GM21723 (cell line): ENCODE measurements around the gene PLCL1.
"Not testable (repeated sequence)": the region's sequence is repeated elsewhere in the genome, so short reads cannot be mapped to it uniquely, and the experiment has no call there.

Source experiments
- ATAC-seq: cut with Tn5 transposase; IDR thresholded peaks from one replicate; pipeline ENCODE4 v1.9.1; 2021; ENCODE audit warnings: mild to moderate bottlenecking, moderate library complexity; ENCODE audit not compliant: unreplicated experiment

Gene PLCL1

GRCh38 chr2:197992482-197993133 lies 188.2 kb downstream of the PLCL1 start:
- ATAC-seq = peak; percentile 90

- ATAC-seq = no peak
These were observed 189.0 kb downstream of the PLCL1 start for GRCh38 chr2:197993363-197993762.

DNA sequence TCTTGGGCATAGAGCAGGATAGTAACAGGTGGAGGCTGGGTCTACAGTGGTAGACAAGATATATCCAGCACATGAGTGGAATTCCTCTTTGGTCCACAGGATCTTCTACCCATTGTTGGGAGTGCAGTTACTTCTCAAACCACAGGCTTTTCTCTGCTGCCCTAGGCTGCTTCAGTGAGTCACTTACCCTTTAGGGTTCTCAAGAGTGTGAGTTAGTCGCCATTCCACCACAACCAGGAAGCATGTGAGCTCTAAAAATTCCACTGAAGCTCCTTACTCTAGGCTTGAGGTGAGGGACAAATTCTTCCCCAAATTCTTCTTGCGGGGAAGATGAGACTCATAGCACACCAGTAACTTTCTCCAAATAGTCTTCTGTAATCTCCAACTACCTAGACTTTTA lies 189.4 kb downstream of the PLCL1 start:
- ATAC-seq = no peak

- no peak for ATAC-seq
These were observed 190.4 kb downstream of the PLCL1 start for GRCh38 chr2:197994751-197995150.

DNA sequence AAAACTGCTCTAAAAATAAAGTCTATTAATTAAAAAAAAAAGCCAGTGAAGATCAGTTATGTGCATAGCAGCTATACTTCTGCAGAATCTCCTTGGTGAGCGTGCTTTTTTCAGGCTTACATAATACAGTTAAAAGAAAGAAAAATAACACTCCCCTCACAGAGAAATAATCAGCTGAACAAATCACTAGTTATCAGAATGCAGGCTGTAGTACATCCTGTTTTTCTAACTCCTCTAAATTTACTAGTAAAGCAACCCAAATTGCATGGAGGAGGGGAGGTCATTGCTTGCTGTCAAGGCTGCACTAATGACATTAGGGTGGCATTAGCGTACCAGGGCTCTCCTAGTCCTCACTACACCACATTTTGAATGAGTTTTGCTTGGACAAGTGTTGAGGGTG lies 192.2 kb downstream of the PLCL1 start:
- no peak for ATAC-seq

DNA sequence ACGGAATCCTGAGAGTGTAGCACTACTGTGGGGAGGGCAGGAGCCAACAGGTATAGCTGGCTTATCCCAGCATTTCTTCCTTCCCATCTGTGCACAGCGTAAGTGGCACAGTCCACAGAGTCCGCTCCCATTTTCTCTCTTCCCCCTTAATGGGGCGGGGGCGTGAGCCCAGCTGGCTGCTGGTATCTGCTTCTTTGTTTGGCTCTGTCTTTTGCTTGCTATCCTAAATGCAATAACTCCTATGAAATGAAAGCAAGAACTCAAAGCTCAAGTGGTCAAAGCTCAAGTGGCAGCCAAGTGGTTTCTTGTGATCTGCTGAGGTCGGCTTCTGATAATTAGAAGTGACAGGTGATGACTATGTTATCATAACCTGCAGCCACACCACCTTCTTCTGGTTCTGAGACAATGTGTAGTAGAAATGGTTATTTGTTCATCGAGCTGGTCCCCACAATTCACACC lies 192.7 kb downstream of the PLCL1 start:
- ATAC-seq = no peak

DNA sequence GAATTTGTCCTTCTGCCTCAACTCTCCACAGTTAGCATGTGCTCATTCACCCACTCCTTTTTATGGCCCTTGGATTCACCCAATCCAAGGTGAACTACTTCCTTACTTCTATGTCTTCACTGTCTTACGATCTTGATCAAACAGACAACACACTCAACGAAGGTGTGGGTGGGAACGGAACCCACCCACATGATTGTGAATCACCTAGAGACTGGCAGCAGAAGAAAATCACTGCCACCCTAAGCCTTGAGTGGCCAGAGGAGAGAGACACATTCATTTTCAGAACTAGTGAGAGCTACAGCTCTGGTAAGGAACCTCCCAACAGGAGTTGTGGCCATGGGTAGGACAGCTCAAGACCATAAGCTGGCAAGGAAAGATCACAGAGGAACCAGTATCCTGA lies 194.3 kb downstream of the PLCL1 start:
- ATAC-seq = no peak

GRCh38 chr2:198000417-198000816 lies 196.0 kb downstream of the PLCL1 start:
- no peak for ATAC-seq

- ATAC-seq = no peak
These were observed 199.8 kb downstream of the PLCL1 start for GRCh38 chr2:198004173-198004572.

DNA sequence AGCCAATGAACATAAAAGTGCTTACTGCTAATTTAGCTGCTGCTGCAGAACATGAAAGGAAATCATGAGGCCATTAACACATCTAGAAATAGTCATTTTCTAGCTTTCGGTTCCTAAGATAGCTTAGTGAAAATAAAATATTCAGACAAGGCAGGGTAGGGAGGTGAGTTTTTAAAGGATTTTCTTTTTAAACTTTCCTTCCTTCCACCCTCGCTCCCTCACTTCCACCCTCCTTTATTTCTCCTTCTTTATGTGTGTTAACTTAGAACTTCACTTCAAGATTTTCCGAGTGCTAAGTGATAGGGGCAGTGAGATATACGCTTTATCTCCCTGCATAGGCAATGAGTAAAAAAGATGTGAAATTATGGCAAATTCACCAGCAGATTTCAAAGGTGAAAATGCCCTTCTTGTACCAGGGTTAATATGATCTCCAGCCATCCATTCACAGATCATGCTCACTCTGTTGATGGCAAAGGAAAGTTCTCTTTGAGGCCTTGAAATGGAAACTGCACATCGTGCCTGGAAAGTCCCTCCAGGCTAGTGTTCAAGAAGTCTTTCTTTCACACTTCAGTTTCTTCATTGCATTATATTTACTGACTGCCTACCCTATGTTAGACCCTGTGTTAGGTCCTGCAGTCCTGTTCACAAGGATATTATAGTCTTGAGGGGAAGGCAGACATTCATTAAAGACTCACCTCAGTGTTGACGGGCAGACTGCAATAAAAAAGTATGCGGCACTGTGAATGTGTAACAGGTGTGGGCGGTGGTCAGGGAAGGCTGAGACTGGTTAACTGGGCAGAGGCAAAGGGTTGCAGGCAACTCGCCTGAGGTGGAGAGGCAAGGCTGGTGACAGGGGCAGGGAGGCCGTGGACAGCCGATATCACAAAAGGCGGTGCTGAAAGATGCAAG lies 200.8 kb downstream of the PLCL1 start:
- peak; percentile 85 for ATAC-seq

DNA sequence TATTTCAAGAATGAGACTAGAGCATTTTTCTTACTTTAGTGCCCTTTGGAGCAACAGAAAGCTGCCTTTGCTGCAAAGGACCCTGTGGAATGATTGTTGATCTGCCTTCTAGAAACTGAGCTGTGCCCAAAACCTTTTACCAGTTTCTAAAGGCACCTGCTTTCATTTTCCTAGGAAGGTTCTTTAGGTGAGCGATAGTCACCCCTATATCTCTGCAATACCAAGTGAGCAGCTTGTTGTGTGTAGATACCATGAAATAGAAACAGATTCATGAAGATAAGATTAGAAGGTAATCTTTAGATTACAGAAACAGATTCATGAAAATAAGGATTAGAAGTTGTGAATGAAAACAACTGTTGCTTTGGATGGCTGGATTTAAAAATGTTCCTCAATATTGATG lies 202.3 kb downstream of the PLCL1 start:
- no peak for ATAC-seq

DNA sequence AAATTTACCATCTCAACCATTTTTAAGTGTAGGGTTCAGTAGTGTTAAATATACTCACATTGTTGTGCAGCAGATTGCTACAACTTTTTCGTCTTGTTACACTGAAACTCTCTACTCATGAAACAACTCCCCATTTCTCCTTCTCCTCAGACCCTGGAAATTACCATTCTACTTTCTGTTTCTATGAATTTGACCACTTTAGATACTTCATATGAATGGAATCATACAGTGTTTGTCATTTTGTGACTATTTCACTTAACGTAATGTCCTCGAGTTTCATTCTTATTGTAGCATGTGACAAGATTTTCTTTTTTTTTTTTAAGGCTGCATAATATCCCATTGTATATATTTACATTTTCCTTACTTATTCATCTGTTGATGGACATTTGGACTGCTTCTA lies 203.8 kb downstream of the PLCL1 start:
- no peak for ATAC-seq

DNA sequence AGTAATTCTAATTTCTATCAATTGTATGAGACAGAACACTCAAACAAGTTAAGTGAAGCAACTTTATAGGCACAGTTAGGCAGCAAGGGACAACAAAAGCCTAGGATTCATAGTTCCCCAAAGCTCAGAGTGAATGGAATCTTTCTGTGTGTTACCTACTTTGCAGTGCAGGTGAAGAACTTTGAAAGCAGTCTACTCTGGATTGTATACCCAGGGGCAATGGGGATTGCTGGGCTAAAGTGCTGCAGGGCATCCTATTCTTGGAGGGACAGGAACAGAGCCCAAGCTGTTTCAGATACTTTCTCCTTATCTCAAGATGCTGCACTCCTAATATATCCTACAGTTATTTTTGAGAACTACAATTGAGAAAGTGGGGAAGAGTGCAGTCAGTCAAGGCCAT lies 207.6 kb downstream of the PLCL1 start:
- no peak for ATAC-seq

GRCh38 chr2:198016243-198016642 lies 211.8 kb downstream of the PLCL1 start:
- ATAC-seq = no peak

- ATAC-seq = no peak
These were observed 212.7 kb downstream of the PLCL1 start for GRCh38 chr2:198017068-198017467.

DNA sequence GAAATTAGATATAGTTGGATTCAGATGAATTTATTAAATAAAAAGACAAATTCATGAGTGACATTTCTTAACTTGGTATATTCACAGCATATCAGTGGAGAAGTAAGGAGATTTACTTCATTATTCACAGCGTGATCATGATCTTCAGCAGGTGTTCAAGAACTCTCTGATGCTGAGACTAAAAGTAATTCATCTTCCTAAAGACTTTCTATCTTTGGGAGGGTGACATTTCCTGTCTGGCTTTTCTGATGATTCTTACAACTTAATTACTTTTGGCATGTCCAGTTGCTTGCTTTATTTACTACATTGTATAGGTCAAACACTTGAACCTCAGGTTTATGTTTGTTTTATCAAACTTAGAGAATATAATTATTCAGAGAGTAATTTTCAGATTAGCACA lies 224.6 kb downstream of the PLCL1 start:
- no peak for ATAC-seq

DNA sequence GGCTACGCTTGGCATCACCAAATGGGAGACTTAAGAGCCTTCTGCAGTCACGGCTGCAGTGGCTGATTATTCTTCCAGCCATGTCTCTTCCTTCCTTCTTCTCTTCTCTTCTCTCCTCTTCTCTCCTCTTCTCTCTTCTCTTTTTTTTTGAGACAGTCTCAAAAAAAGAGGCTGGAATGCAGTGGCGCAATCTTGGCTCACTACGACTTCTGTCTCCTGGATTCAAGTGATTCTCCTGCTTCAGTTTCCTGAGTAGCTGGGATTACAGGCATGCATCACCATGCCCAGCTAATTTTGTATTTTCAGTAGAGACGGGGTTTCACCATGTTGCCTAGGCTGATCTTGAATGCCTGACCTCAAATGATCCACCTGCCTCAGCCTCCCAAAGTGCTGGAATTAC lies 225.2 kb downstream of the PLCL1 start:
- ATAC-seq = not testable (repeated sequence)

- no peak for ATAC-seq
These were observed 229.2 kb downstream of the PLCL1 start for GRCh38 chr2:198033626-198034025.

- peak; percentile 58 for ATAC-seq
These were observed 231.9 kb downstream of the PLCL1 start for GRCh38 chr2:198036029-198036879.

DNA sequence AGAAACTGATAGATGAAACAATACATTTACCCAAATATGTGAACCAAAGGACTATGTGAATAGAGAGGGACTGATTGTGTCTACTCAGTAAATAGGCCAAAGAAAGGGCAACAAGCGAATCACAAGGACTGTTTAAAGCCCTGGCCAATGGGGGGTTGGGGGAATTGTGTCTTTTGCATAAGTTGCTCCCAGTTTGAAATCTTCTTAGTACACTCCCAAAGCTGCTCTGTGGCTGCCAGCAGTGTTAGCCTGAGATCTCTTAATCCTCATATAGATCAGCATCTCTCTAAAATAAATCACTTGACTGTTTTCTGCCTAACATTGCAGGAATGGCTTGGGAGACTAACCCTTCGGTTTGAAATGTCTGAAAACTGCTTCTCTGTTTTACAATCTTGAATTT lies 236.4 kb downstream of the PLCL1 start:
- ATAC-seq = no peak

GRCh38 chr2:198042189-198042588 lies 237.8 kb downstream of the PLCL1 start:
- ATAC-seq = peak; percentile 84
